Stimulated activated CD8-positive, alpha-beta memory T cell treated with anti-CD3 and anti-CD28 coated beads, Interleukin-7, amount 100 ng/mL, for 48 hours (primary cell): ENCODE results near the gene TSFM.

Experiments
- DNase-seq, 2 donors: peaks; one replicate each; pipeline ENCODE4 v3.0.0-alpha.2; 2020; ENCODE audit warnings: low read depth in 1 of 2; ENCODE audit errors: extremely low read depth in 1 of 2

The TSFM gene

GRCh38 chr12:57777911-57778310, 4.7 kb upstream of the TSFM start:
- no peak for DNase-seq

- no peak for DNase-seq
These were observed 2.9 kb upstream of the TSFM start for GRCh38 chr12:57779736-57780135.

- DNase-seq = no peak
These were observed 2.2 kb upstream of the TSFM start for GRCh38 chr12:57780284-57780897.

- no peak for DNase-seq
These were observed 1.3 kb upstream of the TSFM start for GRCh38 chr12:57781244-57781643.

- DNase-seq = no peak
These were observed 786 bp upstream of the TSFM start for GRCh38 chr12:57781801-57782200.

- DNase-seq = no peak
These were observed 362 bp upstream of the TSFM start for GRCh38 chr12:57782243-57782607.

GRCh38 chr12:57783466-57783801, 847 bp downstream of the TSFM start:
- DNase-seq = no peak

GRCh38 chr12:57783861-57784260, 1.3 kb downstream of the TSFM start:
- DNase-seq = no peak

GRCh38 chr12:57793920-57794319, 11.3 kb downstream of the TSFM start:
- DNase-seq = no peak

GRCh38 chr12:57795354-57795753, 12.8 kb downstream of the TSFM start:
- no peak for DNase-seq

- DNase-seq = no peak
These were observed 14.4 kb downstream of the TSFM start for GRCh38 chr12:57796996-57797395.

- no peak for DNase-seq
These were observed 15.3 kb downstream of the TSFM start for GRCh38 chr12:57797933-57798332.

- no peak for DNase-seq
These were observed 18.4 kb downstream of the TSFM start for GRCh38 chr12:57800965-57801364.

GRCh38 chr12:57802607-57803006, 20.0 kb downstream of the TSFM start:
- DNase-seq = no peak

GRCh38 chr12:57803319-57803893, 20.8 kb downstream of the TSFM start:
- no peak for DNase-seq

- DNase-seq = no peak
These were observed 24.1 kb downstream of the TSFM start for GRCh38 chr12:57806677-57807076.

- no peak for DNase-seq
These were observed 24.7 kb downstream of the TSFM start for GRCh38 chr12:57807285-57807684.

GRCh38 chr12:57808351-57808750, 25.8 kb downstream of the TSFM start:
- DNase-seq = no peak

GRCh38 chr12:57809425-57809824, 26.8 kb downstream of the TSFM start:
- DNase-seq = no peak

GRCh38 chr12:57810450-57810849, 27.9 kb downstream of the TSFM start:
- DNase-seq = no peak

- DNase-seq = no peak
These were observed 28.6 kb downstream of the TSFM start for GRCh38 chr12:57811028-57811755.

GRCh38 chr12:57813111-57813970, 30.8 kb downstream of the TSFM start:
- DNase-seq = no peak
